22Rv1 (cell line): ENCODE data around the gene SRPX2.

Source experiments
- H3K27ac ChIP-seq: fragments of 450-650 bp; 2 replicates; pipeline ENCODE4 v1.5.1; 2017
- ZFX ChIP-seq: fragments of 450-650 bp; IDR thresholded peaks from 2 replicates; pipeline ENCODE4 v1.6.1; 2017; ENCODE audit warnings: antibody characterized with exemption, borderline replicate concordance
- TF ChIP-seq, protein P1 (sequence below): fragments of 450-650 bp; IDR thresholded peaks from 2 replicates; pipeline ENCODE4 v1.5.1; 2017; ENCODE audit warnings: mild to moderate bottlenecking

The SRPX2 gene

DNA sequence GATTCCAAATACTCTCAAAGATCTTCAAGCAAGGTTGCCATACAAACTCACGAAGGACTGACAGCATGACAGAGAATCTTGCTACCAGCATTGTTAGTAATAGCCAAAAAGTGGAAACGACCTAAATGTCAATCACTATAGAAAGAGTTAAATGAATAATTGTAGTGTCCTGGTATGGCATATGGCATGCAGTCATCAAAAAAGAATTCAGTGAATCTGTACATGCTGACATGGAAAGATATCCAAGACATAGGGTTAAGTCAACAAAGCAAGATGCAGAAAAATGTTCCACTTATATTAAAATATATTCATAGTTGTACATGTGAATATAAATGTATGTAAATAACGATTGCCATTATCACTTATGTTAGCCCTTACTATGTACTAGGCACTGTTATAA, 37.6 kb downstream of the SRPX2 start:
- no peak for TF ChIP-seq ZFX
- TF ChIP-seq, protein P1, sequence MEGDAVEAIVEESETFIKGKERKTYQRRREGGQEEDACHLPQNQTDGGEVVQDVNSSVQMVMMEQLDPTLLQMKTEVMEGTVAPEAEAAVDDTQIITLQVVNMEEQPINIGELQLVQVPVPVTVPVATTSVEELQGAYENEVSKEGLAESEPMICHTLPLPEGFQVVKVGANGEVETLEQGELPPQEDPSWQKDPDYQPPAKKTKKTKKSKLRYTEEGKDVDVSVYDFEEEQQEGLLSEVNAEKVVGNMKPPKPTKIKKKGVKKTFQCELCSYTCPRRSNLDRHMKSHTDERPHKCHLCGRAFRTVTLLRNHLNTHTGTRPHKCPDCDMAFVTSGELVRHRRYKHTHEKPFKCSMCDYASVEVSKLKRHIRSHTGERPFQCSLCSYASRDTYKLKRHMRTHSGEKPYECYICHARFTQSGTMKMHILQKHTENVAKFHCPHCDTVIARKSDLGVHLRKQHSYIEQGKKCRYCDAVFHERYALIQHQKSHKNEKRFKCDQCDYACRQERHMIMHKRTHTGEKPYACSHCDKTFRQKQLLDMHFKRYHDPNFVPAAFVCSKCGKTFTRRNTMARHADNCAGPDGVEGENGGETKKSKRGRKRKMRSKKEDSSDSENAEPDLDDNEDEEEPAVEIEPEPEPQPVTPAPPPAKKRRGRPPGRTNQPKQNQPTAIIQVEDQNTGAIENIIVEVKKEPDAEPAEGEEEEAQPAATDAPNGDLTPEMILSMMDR = no peak
- H3K27ac ChIP-seq = no peak overlapping the region

DNA sequence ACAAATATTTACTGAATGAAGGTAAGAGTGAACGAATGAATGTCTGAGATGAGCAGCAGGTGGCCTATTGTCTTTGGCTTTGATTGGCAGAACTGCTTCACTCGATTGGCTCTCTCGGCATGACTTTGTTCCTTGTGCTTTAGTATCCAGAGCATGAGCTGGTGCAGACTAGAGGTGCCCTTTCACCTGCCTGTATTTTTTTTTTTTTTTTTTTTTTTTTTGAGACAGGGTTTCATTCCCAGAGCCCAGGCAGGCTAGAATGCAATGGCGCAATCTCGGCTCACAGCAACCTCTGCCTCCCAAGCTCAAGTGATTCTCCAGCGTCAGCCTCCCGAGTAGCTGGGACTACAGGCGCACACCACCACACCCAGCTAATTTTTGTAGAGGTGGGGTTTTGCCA, 38.9 kb downstream of the SRPX2 start:
- no peak overlapping the region for H3K27ac ChIP-seq
- TF ChIP-seq ZFX = no peak
- TF ChIP-seq, protein P1 = no peak

DNA sequence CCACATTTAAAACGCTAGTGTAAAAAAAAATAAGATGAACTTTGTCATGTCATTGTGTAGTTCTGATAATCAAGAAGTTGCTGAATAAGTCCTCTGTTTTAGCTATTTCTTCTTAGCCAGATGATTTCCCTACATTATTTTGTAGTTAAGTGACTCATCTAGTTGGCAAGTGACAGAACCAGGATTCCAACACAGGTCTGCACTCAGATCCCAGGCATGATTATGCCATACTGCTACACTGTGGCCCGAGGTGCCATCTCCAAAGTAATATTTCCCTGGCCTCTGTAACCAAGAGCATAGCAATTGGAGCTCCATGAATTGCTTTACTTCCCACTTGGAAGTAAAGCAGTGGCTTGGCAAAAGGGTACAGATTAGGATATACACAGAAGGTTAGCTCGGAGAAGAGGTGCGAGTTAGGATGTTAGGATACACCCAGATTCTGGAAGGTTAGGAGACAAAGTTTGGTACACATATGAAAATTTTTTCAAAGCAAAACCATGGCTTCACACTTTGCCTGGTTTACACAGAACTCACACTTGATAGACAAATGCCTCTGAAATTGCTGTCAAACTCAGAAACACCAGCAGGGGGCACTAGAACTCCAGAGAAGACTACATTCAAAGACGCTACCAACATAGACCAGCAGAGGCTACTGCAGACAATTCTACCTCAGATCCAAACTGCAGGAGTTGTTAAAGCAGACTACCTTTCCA, 41.4 kb downstream of the SRPX2 start:
- no peak overlapping the region for H3K27ac ChIP-seq
- TF ChIP-seq ZFX = no peak
- TF ChIP-seq, protein P1 = peak; percentile 71

DNA sequence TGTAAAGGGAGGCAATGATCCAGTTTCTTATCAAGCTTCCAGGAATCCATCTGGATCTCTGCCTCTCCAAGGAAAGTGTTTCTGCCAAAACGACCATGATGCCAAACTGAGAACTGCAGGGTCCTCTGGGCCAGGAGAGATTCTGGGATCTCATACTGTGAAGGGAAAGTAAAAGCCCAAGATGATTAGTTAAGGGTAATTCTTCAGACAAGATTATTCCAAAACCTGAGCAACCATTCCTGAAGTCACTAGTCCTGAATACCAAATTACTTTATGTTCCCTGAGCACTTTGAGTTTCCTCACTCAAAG, 42.0 kb downstream of the SRPX2 start:
- TF ChIP-seq, protein P1 = peak; percentile 33
- TF ChIP-seq ZFX = no peak
- H3K27ac ChIP-seq = no peak overlapping the region

DNA sequence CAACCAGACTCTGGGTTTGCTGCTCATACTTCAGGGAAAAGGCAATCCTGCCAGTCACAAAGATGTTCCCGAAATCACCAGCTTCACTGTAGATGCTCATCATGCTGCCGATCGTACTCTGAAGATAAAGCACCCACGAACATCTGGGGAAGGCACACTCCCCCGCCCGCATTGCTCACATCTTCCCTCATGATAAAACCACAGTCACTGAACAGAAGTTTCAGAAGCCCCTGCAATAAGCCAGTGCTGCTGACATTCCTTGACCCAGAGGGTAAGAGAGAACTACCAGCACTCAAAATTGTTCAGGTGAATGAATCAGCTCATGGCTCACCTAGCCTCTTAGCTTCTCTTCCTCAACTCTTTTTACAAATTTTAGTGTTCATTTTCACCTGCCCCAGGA, 43.1 kb downstream of the SRPX2 start:
- no peak overlapping the region for H3K27ac ChIP-seq
- TF ChIP-seq, protein P1 = no peak
- no peak for TF ChIP-seq ZFX

DNA sequence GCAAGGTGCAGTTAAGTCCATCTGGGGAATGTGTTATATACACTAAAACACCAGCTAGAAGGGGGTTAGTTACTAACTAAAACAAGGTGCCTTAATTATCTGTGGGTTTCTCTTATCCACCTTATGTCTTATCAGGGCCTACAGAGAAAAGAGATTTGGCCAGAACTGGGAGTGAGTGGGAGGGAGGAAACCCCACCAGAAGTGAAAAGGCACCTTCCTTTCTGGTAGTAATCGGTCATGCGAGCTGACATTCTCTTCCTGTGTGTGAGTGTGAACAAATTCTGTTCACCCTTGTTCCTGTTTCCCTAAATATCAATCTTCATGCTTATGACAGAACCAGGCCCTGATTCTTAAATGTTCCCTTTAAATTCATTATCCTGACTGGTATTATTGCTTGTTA, 43.5 kb downstream of the SRPX2 start:
- TF ChIP-seq ZFX = no peak
- TF ChIP-seq, protein P1 = no peak
- H3K27ac ChIP-seq = no peak overlapping the region

DNA sequence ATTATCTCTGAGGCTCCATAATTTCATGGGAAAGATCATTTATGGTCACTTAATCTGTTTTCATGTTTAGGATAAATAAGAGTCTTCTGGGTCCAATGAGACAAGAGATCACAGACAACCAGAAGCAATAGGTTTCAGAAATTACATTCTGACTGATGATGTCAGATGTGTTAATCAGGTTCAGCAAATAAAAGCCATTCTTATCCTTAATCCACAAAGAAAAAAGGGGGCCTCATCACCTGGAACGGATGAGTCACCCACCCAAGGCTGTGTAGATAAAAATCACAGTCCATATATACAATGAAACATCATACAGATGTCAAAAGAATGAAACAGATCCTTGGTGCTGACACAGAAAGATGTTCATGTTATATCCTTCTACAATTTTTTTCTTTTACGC, 51.3 kb downstream of the SRPX2 start:
- TF ChIP-seq, protein P1 = no peak
- TF ChIP-seq ZFX = no peak
- H3K27ac ChIP-seq = no peak overlapping the region
